ENCODE results near the gene SYT7.
"Not testable (repeated sequence)": the region's sequence is repeated elsewhere in the genome, so short reads cannot be mapped to it uniquely, and the experiment has no call there.

The SYT7 gene

GRCh38 chr11:61482513-61482912, 98.4 kb downstream of the SYT7 start:
- no peak for DNase-seq (ENCODE audit: extremely low read depth in 1 of 2, low read depth in 1 of 2)

- no peak for DNase-seq (ENCODE audit: extremely low read depth in 1 of 2, low read depth in 1 of 2)
Measured at GRCh38 chr11:61481806-61482205, 99.1 kb downstream of the SYT7 start.

GRCh38 chr11:61480994-61481335, 99.9 kb downstream of the SYT7 start:
- no peak for DNase-seq (ENCODE audit: extremely low read depth in 1 of 2, low read depth in 1 of 2)

GRCh38 chr11:61480261-61480993, 100.4 kb downstream of the SYT7 start:
- no peak for DNase-seq (ENCODE audit: extremely low read depth in 1 of 2, low read depth in 1 of 2)

GRCh38 chr11:61479360-61480058, 101.4 kb downstream of the SYT7 start:
- DNase-seq (ENCODE audit: extremely low read depth in 1 of 2, low read depth in 1 of 2): not testable (repeated sequence)

GRCh38 chr11:61477727-61478148, 103.1 kb downstream of the SYT7 start:
- peak; percentile 9 to 33 for DNase-seq (ENCODE audit: extremely low read depth in 1 of 2, low read depth in 1 of 2)

- DNase-seq (ENCODE audit: extremely low read depth in 1 of 2, low read depth in 1 of 2): no peak
Measured at GRCh38 chr11:61477126-61477525, 103.8 kb downstream of the SYT7 start.

- no peak for DNase-seq (ENCODE audit: extremely low read depth in 1 of 2, low read depth in 1 of 2)
Measured at GRCh38 chr11:61476371-61476770, 104.5 kb downstream of the SYT7 start.

- DNase-seq (ENCODE audit: extremely low read depth in 1 of 2, low read depth in 1 of 2): no peak
Measured at GRCh38 chr11:61475433-61475832, 105.4 kb downstream of the SYT7 start.

- no peak for DNase-seq (ENCODE audit: extremely low read depth in 1 of 2, low read depth in 1 of 2)
Measured at GRCh38 chr11:61474013-61474643, 106.7 kb downstream of the SYT7 start.

- DNase-seq (ENCODE audit: extremely low read depth in 1 of 2, low read depth in 1 of 2): no peak
Measured at GRCh38 chr11:61473370-61474012, 107.4 kb downstream of the SYT7 start.

- no peak for DNase-seq (ENCODE audit: extremely low read depth in 1 of 2, low read depth in 1 of 2)
Measured at GRCh38 chr11:61472868-61473267, 108.0 kb downstream of the SYT7 start.

- DNase-seq (ENCODE audit: extremely low read depth in 1 of 2, low read depth in 1 of 2): no peak
Measured at GRCh38 chr11:61472282-61472681, 108.6 kb downstream of the SYT7 start.

GRCh38 chr11:61468002-61468401, 112.9 kb downstream of the SYT7 start:
- no peak for DNase-seq (ENCODE audit: extremely low read depth in 1 of 2, low read depth in 1 of 2)

- DNase-seq (ENCODE audit: extremely low read depth in 1 of 2, low read depth in 1 of 2): not testable (repeated sequence)
Measured at GRCh38 chr11:61467602-61468001, 113.3 kb downstream of the SYT7 start.
